SU-DHL-6 (cell line): ENCODE results near the gene AGAP1.

Experiments
- CTCF ChIP-seq: fragments of 200-600 bp; sonication (generic); IDR thresholded peaks from one replicate; pipeline ENCODE4 v1.5.1; 2017; ENCODE audit warnings: antibody characterized with exemption, mild to moderate bottlenecking, low read length, moderate library complexity; ENCODE audit not compliant: insufficient read depth, poor library complexity, severe bottlenecking
- EZH2phosphoT487 ChIP-seq: fragments of 200-600 bp; sonication (generic), shearing (Covaris generic); conservative IDR thresholded peaks from 2 replicates; pipeline ENCODE4 v1.6.1; 2018; ENCODE audit warnings: mild to moderate bottlenecking, antibody characterized with exemption, low read length, moderate library complexity, mixed read lengths

GRCh38 chr2:236130349-236130998 lies 636.6 kb downstream of the AGAP1 start:
- TF ChIP-seq CTCF (no peak), EZH2phosphoT487 (no peak)
